ENCODE data around the gene TSPAN3. TPM values are rescaled to one million over a fixed set of nuclear protein-coding genes. Genes with fewer than 3 reads are reported as not detected.

TSPAN3 gene
- total RNA-seq, 4 donors from 2014 or later: 34.0 to 115 (median 93.0) TPM

- Histone ChIP-seq H3K27ac (no peak overlapping the region), H3K4me3 (no peak overlapping the region), H3K36me3 (peaks cover 10% of the 10 kb centered on the region), H3K27me3 (no peaks in the 10 kb centered on the region), H3K9me3 (no peaks in the 10 kb centered on the region), H3K4me1 (peaks cover 40% of the 10 kb centered on the region)
- no peak for DNase-seq (ENCODE audit: low spot score in 2 of 2)
- WGBS: 65% methylated on average over 1 of the region's 1 CpG
- TF ChIP-seq POLR2A (IDR thresholded peaks at IDR 0.05) (no peak), EP300 (IDR thresholded peaks at IDR 0.05) (no peak), CTCF (IDR thresholded peaks at IDR 0.05) (no peak), POLR2AphosphoS5 (IDR thresholded peaks at IDR 0.05) (no peak)
Observed at GRCh38 chr15:77057072-77057471, 13.8 kb downstream of the TSPAN3 start.

- TF ChIP-seq POLR2A (IDR thresholded peaks at IDR 0.05): no peak
- TF ChIP-seq CTCF (IDR thresholded peaks at IDR 0.05): no peak
- no peak for TF ChIP-seq EP300 (IDR thresholded peaks at IDR 0.05)
- TF ChIP-seq POLR2AphosphoS5 (IDR thresholded peaks at IDR 0.05): no peak
- peaks cover 12% of the 10 kb centered on the region for H3K36me3 ChIP-seq
- peaks cover 12% of the 10 kb centered on the region for H3K4me1 ChIP-seq
- DNase-seq (ENCODE audit: low spot score in 2 of 2): no peak
- WGBS: 94% methylated on average over 2 of the region's 2 CpGs
- H3K27me3 ChIP-seq: no peaks in the 10 kb centered on the region
- H3K4me3 ChIP-seq: no peak overlapping the region
- H3K27ac ChIP-seq: no peak overlapping the region
- H3K9me3 ChIP-seq: no peaks in the 10 kb centered on the region
Observed at GRCh38 chr15:77053709-77054108, 17.2 kb downstream of the TSPAN3 start.

DNA sequence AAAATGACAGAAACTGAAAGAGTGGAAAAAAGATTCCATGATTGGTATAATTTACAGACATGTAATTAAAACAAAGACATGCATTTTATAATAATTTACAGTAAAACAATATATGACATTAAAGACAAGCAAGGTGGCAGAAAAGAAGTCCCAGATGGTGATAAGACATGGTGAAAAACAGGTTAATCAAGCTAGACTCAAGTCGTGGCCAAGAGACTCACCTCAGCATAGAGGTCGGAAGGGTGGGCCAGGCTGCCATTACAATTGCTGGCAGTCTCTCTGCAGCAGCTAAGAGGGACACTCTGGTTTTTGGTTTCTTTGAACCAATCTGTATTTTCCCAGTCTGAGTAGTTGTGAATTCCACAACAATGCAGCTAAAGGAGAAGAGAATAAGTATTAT is 18.4 kb downstream of the TSPAN3 start:
- Histone ChIP-seq H3K27ac (no peak overlapping the region), H3K27me3 (no peaks in the 10 kb centered on the region), H3K4me1 (peaks cover 12% of the 10 kb centered on the region), H3K9me3 (no peaks in the 10 kb centered on the region), H3K36me3 (peaks cover 12% of the 10 kb centered on the region), H3K4me3 (no peak overlapping the region)
- TF ChIP-seq EP300 (IDR thresholded peaks at IDR 0.05) (no peak), CTCF (IDR thresholded peaks at IDR 0.05) (no peak), POLR2A (IDR thresholded peaks at IDR 0.05) (no peak), POLR2AphosphoS5 (IDR thresholded peaks at IDR 0.05) (no peak)
- DNase-seq (ENCODE audit: low spot score in 2 of 2): no peak
- 42% methylated on average over 2 of the region's 2 CpGs for WGBS

- Histone ChIP-seq H3K4me3 (no peak overlapping the region), H3K36me3 (peaks cover 18% of the 10 kb centered on the region), H3K4me1 (peaks cover 7% of the 10 kb centered on the region), H3K27ac (no peak overlapping the region), H3K27me3 (no peaks in the 10 kb centered on the region), H3K9me3 (no peaks in the 10 kb centered on the region)
- DNase-seq (ENCODE audit: low spot score in 2 of 2): no peak
- 98% methylated on average over 1 of the region's 1 CpG for WGBS
- no peak for TF ChIP-seq EP300 (IDR thresholded peaks at IDR 0.05)
- no peak for TF ChIP-seq POLR2AphosphoS5 (IDR thresholded peaks at IDR 0.05)
- no peak for TF ChIP-seq POLR2A (IDR thresholded peaks at IDR 0.05)
- TF ChIP-seq CTCF (IDR thresholded peaks at IDR 0.05): no peak
Observed at GRCh38 chr15:77048135-77048876, 22.6 kb downstream of the TSPAN3 start.

- Histone ChIP-seq H3K27me3 (no peaks in the 10 kb centered on the region), H3K9me3 (no peaks in the 10 kb centered on the region), H3K27ac (no peak overlapping the region), H3K4me3 (no peak overlapping the region), H3K36me3 (peaks cover 19% of the 10 kb centered on the region), H3K4me1 (no peaks in the 10 kb centered on the region)
- no peak for DNase-seq (ENCODE audit: low spot score in 2 of 2)
- TF ChIP-seq EP300 (IDR thresholded peaks at IDR 0.05) (no peak), POLR2A (IDR thresholded peaks at IDR 0.05) (no peak), POLR2AphosphoS5 (IDR thresholded peaks at IDR 0.05) (no peak), CTCF (IDR thresholded peaks at IDR 0.05) (no peak)
- WGBS: 90% methylated on average over 7 of the region's 7 CpGs
Observed at GRCh38 chr15:77046704-77047412, 24.1 kb downstream of the TSPAN3 start.
